Upper lobe of left lung (tissue), 4 donors: Measurements from ENCODE around the gene CHD9.

Experiments
- EP300 ChIP-seq, 4 donors: sonication (generic); formaldehyde crosslinking; IDR thresholded peaks; one replicate each; pipeline ENCODE4 v1.5.1; 2017; ENCODE audit warnings: antibody characterized with exemption in 4 of 4, control low read depth in 2 of 4
- POLR2AphosphoS5 ChIP-seq, 2 donors: sonication (generic); formaldehyde crosslinking; IDR thresholded peaks; one replicate each; pipeline ENCODE4 v1.5.1; 2017; ENCODE audit warnings: antibody characterized with exemption in 2 of 2
- TF ChIP-seq, protein P1 (sequence below), 6 experiments: fragments of 450-650 bp in 4 of 6; fragments of 200-600 bp in 2 of 6; sonication (generic) in 2 of 6; IDR thresholded peaks; one replicate each; pipeline ENCODE4 v1.5.1; 2016 to 2019; ENCODE audit warnings: antibody characterized with exemption in 6 of 6

DNA sequence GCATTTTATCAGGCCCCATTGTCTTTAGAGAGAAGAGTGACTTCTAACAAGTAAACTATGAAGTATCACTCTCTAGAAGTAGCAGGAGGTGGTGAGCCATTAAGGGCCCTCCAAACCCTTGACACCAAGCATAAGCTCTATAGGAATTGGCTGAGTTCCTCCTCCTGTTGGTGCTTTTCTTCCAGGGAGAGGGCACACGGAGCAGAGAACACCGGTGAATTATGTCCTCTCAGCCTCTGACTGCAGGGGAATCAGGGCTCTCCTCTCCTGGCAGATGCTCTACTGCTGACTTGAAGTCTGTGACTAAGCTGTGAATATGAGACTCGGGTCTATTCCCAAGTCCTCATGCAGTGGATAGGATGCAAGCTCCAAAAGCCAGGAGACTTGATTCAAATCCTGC is 32.3 kb downstream of the CHD9 start:
- TF ChIP-seq, protein P1, sequence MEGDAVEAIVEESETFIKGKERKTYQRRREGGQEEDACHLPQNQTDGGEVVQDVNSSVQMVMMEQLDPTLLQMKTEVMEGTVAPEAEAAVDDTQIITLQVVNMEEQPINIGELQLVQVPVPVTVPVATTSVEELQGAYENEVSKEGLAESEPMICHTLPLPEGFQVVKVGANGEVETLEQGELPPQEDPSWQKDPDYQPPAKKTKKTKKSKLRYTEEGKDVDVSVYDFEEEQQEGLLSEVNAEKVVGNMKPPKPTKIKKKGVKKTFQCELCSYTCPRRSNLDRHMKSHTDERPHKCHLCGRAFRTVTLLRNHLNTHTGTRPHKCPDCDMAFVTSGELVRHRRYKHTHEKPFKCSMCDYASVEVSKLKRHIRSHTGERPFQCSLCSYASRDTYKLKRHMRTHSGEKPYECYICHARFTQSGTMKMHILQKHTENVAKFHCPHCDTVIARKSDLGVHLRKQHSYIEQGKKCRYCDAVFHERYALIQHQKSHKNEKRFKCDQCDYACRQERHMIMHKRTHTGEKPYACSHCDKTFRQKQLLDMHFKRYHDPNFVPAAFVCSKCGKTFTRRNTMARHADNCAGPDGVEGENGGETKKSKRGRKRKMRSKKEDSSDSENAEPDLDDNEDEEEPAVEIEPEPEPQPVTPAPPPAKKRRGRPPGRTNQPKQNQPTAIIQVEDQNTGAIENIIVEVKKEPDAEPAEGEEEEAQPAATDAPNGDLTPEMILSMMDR (IDR thresholded peaks at IDR 0.05) = no peak
- TF ChIP-seq EP300 (IDR thresholded peaks at IDR 0.05) = peak in 1 of 4 donors; percentile 7
- peak in 1 of 2 donors; percentile 4 for TF ChIP-seq POLR2AphosphoS5 (IDR thresholded peaks at IDR 0.05)
